GM23338 (cell line): ENCODE data around the gene COQ6.

ENCODE experiments used
- CREB1 ChIP-seq: fragments of 250-450 bp; sonication (Bioruptor Pico); IDR thresholded peaks from 2 replicates; pipeline ENCODE4 v1.5.0; 2020; ENCODE audit warnings: low read depth, mild to moderate bottlenecking, moderate library complexity
- CTCF ChIP-seq, 2 experiments: fragments of 200-600 bp in 1 of 2; sonication (generic) in 1 of 2; conservative IDR thresholded peaks; 2 replicates each; pipeline versions ENCODE4 v1.5.1 to v1.6.1; 2016 to 2017; ENCODE audit warnings: antibody characterized with exemption in 2 of 2, low read depth in 2 of 2, mild to moderate bottlenecking in 2 of 2, moderate library complexity in 1 of 2
- EZH2 ChIP-seq: fragments of 200-600 bp; sonication (generic); IDR thresholded peaks from one replicate; pipeline ENCODE4 v1.8.0; 2017; ENCODE audit warnings: antibody characterized with exemption, mild to moderate bottlenecking, low read depth; ENCODE audit not compliant: unreplicated experiment
- EZH2phosphoT487 ChIP-seq: fragments of 200-600 bp; sonication (generic); IDR thresholded peaks from one replicate; pipeline ENCODE4 v1.8.1; 2018; ENCODE audit warnings: antibody characterized with exemption; ENCODE audit not compliant: unreplicated experiment
- JUNB ChIP-seq: IDR thresholded peaks from one replicate; pipeline ENCODE4 v1.6.1; 2016; ENCODE audit warnings: antibody characterized with exemption; ENCODE audit not compliant: unreplicated experiment
- POLR2AphosphoS5 ChIP-seq: IDR thresholded peaks from 2 replicates; pipeline ENCODE4 v1.6.1; 2016; ENCODE audit warnings: antibody characterized with exemption, low read depth
- TF ChIP-seq, protein P1 (sequence below): IDR thresholded peaks from one replicate; pipeline ENCODE4 v1.6.1; 2018; ENCODE audit warnings: antibody characterized with exemption; ENCODE audit not compliant: unreplicated experiment

- no peak for TF ChIP-seq CTCF (conservative IDR thresholded peaks at IDR 0.05; ENCODE audit: low read depth in 2 of 2)
- TF ChIP-seq EZH2, result no peak
- TF ChIP-seq, protein P1, sequence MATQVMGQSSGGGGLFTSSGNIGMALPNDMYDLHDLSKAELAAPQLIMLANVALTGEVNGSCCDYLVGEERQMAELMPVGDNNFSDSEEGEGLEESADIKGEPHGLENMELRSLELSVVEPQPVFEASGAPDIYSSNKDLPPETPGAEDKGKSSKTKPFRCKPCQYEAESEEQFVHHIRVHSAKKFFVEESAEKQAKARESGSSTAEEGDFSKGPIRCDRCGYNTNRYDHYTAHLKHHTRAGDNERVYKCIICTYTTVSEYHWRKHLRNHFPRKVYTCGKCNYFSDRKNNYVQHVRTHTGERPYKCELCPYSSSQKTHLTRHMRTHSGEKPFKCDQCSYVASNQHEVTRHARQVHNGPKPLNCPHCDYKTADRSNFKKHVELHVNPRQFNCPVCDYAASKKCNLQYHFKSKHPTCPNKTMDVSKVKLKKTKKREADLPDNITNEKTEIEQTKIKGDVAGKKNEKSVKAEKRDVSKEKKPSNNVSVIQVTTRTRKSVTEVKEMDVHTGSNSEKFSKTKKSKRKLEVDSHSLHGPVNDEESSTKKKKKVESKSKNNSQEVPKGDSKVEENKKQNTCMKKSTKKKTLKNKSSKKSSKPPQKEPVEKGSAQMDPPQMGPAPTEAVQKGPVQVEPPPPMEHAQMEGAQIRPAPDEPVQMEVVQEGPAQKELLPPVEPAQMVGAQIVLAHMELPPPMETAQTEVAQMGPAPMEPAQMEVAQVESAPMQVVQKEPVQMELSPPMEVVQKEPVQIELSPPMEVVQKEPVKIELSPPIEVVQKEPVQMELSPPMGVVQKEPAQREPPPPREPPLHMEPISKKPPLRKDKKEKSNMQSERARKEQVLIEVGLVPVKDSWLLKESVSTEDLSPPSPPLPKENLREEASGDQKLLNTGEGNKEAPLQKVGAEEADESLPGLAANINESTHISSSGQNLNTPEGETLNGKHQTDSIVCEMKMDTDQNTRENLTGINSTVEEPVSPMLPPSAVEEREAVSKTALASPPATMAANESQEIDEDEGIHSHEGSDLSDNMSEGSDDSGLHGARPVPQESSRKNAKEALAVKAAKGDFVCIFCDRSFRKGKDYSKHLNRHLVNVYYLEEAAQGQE, result no peak
- no peak for TF ChIP-seq POLR2AphosphoS5
- TF ChIP-seq JUNB, result no peak
- TF ChIP-seq CREB1, result no peak
- no peak for TF ChIP-seq EZH2phosphoT487
Observed at GRCh38 chr14:73996731-73997107, 46.6 kb downstream of the COQ6 start.
